CD4-positive, alpha-beta T cell treated with Interferon gamma for 1 hour (primary cell): ENCODE results near the gene ZBTB14.

ENCODE experiments used
- DNase-seq: peaks from one replicate; pipeline ENCODE4 v3.0.0-alpha.2; 2020

ZBTB14 gene

GRCh38 chr18:5288517-5288935 is 7.0 kb downstream of the ZBTB14 start:
- no peak for DNase-seq

DNA sequence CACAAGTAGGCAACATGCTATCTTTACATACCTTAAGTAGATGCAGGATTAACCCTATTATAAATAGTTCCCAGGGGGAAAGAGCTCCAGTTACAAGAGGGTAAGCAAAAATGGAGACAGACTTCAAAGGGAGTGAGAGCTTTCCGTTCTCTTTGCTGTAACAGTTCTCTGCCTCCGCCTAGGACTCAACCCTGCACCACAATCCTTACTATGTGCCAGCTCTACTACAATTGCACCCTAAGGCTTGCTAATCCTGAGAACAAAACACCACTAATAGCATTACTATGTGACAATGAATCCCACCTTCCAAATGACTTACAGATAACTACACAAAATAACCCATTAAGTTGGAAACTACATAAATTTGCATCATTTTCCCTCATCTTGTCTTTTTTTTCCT is 7.7 kb downstream of the ZBTB14 start:
- DNase-seq = no peak

GRCh38 chr18:5286525-5286924 is 9.0 kb downstream of the ZBTB14 start:
- DNase-seq = no peak

- DNase-seq = no peak
These were observed 10.2 kb downstream of the ZBTB14 start for GRCh38 chr18:5285326-5285725.

GRCh38 chr18:5284808-5285207 is 10.7 kb downstream of the ZBTB14 start:
- no peak for DNase-seq

- DNase-seq = no peak
These were observed 12.8 kb downstream of the ZBTB14 start for GRCh38 chr18:5282770-5283169.

DNA sequence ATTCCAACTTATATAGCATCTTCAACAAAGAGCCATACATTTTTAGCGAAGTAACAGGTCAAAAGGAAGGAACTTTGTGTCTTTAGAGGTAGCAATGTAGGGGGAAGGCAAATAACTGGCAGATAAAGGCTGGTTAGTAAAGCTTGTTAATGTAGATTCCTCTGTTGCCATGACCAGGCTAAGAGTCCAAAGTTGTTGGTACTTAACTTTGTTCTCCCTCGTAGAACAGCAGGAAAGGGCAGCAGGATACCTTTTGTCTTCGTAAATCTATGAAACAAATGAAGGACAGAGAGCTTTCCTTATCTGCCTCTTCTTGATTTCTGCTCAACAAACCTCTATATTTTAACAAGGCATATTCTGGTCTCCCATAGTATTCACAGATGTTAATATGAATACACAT is 18.6 kb downstream of the ZBTB14 start:
- no peak for DNase-seq

DNA sequence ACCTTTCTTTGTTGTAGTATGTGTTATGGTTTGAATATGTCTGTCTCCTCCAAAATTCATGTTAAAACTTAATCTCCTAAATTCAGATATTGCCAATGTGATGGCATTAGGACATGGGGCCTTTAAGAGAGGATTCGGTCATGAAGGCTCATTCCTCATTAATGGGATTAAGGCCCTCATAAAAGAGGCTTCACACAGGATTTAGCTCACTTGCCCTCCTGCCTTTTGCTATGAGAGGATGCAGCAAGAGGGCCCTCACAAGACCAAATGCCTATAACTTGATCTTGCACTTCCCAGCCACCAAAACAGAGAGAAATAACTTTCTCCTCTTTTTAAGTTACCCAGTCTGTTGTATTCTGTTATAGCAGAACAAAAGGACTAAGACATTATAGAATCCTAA is 19.7 kb downstream of the ZBTB14 start:
- no peak for DNase-seq

DNA sequence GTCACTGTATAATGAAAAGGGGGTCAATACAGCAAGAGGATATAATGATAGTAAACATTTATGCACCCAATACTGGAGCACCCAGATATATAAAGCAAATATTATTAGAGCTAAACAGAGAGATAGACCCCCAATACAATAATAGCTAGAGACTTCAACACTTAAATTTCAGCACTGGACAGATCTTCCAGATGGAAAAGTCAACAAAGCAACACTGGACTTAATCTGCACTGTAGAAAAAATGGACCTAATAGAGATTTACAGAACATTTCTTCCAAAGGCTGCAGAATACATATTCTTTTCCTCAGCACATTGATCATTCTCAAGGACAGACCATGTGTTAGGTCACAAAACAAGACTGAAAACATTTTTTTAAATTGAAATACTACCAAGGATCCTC is 26.7 kb downstream of the ZBTB14 start:
- no peak for DNase-seq

DNA sequence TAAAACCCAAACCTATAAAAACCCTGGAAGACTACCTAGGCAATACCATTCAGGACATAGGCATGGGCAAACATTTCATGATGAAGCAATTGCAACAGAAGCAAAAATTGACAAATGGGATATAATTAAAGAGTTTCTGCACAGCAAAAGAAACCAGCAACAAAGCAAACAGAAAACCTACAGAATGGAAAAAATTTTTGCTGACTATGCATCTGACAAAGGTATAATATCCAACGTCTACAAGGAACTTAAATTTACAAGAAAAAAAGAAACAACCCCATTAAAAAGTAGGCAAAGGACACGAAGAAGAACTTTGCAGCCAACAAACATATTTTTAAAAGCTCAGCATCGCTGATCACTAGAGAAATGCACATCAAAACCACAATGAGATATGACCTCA is 28.8 kb downstream of the ZBTB14 start:
- no peak for DNase-seq

- no peak for DNase-seq
These were observed 41.6 kb downstream of the ZBTB14 start for GRCh38 chr18:5253910-5254309.

DNA sequence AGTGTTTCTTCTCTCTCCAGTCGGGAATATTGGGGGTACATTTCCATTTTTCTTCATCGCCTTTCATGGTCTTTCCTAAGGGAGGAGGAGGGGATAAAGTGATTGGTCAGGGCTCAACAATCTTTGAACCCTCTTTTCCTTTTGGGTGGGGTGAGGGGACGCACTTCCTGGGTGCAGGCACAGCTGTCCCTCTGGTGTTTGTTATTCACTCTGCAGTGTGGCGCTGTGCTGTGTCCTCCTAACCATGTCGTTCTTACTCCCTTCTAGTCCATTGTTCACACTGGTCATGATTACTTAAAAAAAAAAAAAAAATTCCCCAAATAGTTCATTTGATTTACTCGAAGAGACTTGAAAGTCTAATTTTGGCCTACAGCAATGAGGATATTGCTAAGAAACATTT is 44.4 kb downstream of the ZBTB14 start:
- DNase-seq = no peak

- DNase-seq = no peak
These were observed 44.9 kb downstream of the ZBTB14 start for GRCh38 chr18:5250603-5251002.

GRCh38 chr18:5244941-5245340 is 50.6 kb downstream of the ZBTB14 start:
- no peak for DNase-seq

DNA sequence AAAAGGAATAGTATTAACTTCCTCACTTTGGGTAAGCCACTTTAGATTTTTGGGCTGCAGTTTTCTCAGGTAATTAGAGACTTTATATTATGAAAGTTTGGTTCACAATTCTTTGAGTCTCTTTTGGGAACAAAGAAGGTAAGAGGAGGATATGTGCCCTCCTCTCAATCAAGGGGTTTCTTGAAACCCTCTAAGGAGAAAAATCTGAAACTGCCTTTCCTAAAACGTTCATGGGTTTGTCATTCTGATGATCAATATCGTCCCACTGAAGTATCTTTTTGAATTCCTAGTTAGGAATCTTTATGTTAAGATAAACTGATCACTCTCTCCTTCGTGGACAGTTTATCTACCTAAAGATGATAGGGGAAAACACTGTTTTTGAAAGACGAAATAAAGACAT is 56.1 kb downstream of the ZBTB14 start:
- DNase-seq = no peak
